C4-2B (cell line): ENCODE results near the gene TCAF1.

Experiments used
- CTCF ChIP-seq: fragments of 450-650 bp; conservative IDR thresholded peaks from 2 replicates; pipeline ENCODE4 v1.5.1; 2017; ENCODE audit warnings: mild to moderate bottlenecking
- ZFX ChIP-seq: fragments of 450-650 bp; IDR thresholded peaks from 2 replicates; pipeline ENCODE4 v1.6.1; 2017

- TF ChIP-seq CTCF: no peak
- no peak for TF ChIP-seq ZFX
These were observed 17.6 kb downstream of the TCAF1 start for GRCh38 chr7:143884241-143884968.
